Trophoblast cell (in vitro differentiated cells and primary cell): ENCODE measurements around the gene MEG3.

Experiments used
- DNase-seq, 2 donors: peaks; one replicate each; pipeline ENCODE4 v3.0.0-alpha.2; 2016
- H2AFZ ChIP-seq: 2 replicates; pipeline ENCODE4 v1.6.1; 2013; ENCODE audit warnings: low read length, moderate library complexity, mild to moderate bottlenecking; ENCODE audit not compliant: insufficient read depth, poor library complexity
- H2AK5ac ChIP-seq: 2 replicates; pipeline ENCODE4 v1.6.1; 2013; ENCODE audit warnings: mild to moderate bottlenecking, low read length
- H2BK120ac ChIP-seq: 2 replicates; pipeline ENCODE4 v1.6.1; 2013; ENCODE audit warnings: low read length, mild to moderate bottlenecking, moderate library complexity; ENCODE audit not compliant: insufficient read depth, poor library complexity
- H2BK12ac ChIP-seq: 2 replicates; pipeline ENCODE4 v1.6.1; 2013; ENCODE audit warnings: mild to moderate bottlenecking, low read length, moderate library complexity
- H2BK5ac ChIP-seq: 2 replicates; pipeline ENCODE4 v1.6.1; 2013; ENCODE audit warnings: low read length, low read depth, moderate library complexity, mild to moderate bottlenecking; ENCODE audit not compliant: poor library complexity
- H3K14ac ChIP-seq: 2 replicates; pipeline ENCODE4 v1.6.1; 2013; ENCODE audit warnings: mild to moderate bottlenecking, low read length
- H3K18ac ChIP-seq: 2 replicates; pipeline ENCODE4 v1.6.1; 2013; ENCODE audit warnings: mild to moderate bottlenecking, low read length
- H3K23ac ChIP-seq: 2 replicates; pipeline ENCODE4 v1.6.1; 2013; ENCODE audit warnings: low read length
- H3K27ac ChIP-seq: 2 replicates; pipeline ENCODE4 v1.5.1; 2013; ENCODE audit warnings: low read depth, mild to moderate bottlenecking, inconsistent platforms, low read length, moderate library complexity
- H3K27me3 ChIP-seq: 2 replicates; pipeline ENCODE4 v1.6.1; 2013; ENCODE audit warnings: inconsistent platforms, mild to moderate bottlenecking, low read length, moderate library complexity; ENCODE audit not compliant: insufficient read depth
- H3K36me3 ChIP-seq, 2 experiments: 1 replicate in 1 of 2; 2 replicates in 1 of 2; pipeline ENCODE4 v1.6.1; 2013; ENCODE audit warnings: low read length in 2 of 2, mild to moderate bottlenecking in 2 of 2, moderate library complexity in 1 of 2; ENCODE audit not compliant: insufficient read depth in 2 of 2, control insufficient read depth in 1 of 2
- H3K4ac ChIP-seq: 2 replicates; pipeline ENCODE4 v1.6.1; 2013; ENCODE audit warnings: low read depth, mild to moderate bottlenecking, low read length, moderate library complexity
- H3K4me1 ChIP-seq, 2 experiments: 1 replicate in 1 of 2; 2 replicates in 1 of 2; pipeline ENCODE4 v1.6.1; 2013; ENCODE audit warnings: low read length in 2 of 2, mild to moderate bottlenecking in 2 of 2, moderate library complexity in 1 of 2; ENCODE audit not compliant: insufficient read depth in 2 of 2, control insufficient read depth in 1 of 2
- H3K4me2 ChIP-seq: 2 replicates; pipeline ENCODE4 v1.6.1; 2013; ENCODE audit warnings: inconsistent platforms, mild to moderate bottlenecking, low read length, moderate library complexity
- H3K4me3 ChIP-seq: 2 replicates; pipeline ENCODE4 v1.5.1; 2013; ENCODE audit warnings: mild to moderate bottlenecking, low read depth, low read length, inconsistent platforms
- H3K79me1 ChIP-seq: one replicate; pipeline ENCODE4 v1.6.1; 2013; ENCODE audit warnings: low read length
- H3K79me2 ChIP-seq: 2 replicates; pipeline ENCODE4 v1.6.1; 2013; ENCODE audit warnings: low read length, mild to moderate bottlenecking; ENCODE audit not compliant: control insufficient read depth, insufficient read depth, poor library complexity
- H3K9ac ChIP-seq: 2 replicates; pipeline ENCODE4 v1.6.1; 2013; ENCODE audit warnings: mild to moderate bottlenecking, low read length
- H3K9me3 ChIP-seq: 2 replicates; pipeline ENCODE4 v1.6.1; 2013; ENCODE audit warnings: low read depth, mild to moderate bottlenecking, control low read depth, inconsistent platforms, low read length; ENCODE audit not compliant: insufficient read depth
- H4K12ac ChIP-seq: 2 replicates; pipeline ENCODE4 v1.6.1; 2013; ENCODE audit warnings: low read depth, mild to moderate bottlenecking, low read length, moderate library complexity
- H4K8ac ChIP-seq: 2 replicates; pipeline ENCODE4 v1.6.1; 2013; ENCODE audit warnings: low read depth, mild to moderate bottlenecking, low read length, moderate library complexity
- H4K91ac ChIP-seq: one replicate; pipeline ENCODE4 v1.6.1; 2013; ENCODE audit warnings: low read depth, mild to moderate bottlenecking, low read length, moderate library complexity
- WGBS: extraction: QIAGEN DNeasy Blood & Tissue Kit; methylation state at CpG from one replicate; pipeline ENCODE4 v1.1.7; 2013; ENCODE audit warnings: missing lambda C conversion rate; ENCODE audit not compliant: insufficient read length, insufficient coverage; ENCODE audit errors: extremely low coverage; 5-methylcytosine and 5-hydroxymethylcytosine counted together

The MEG3 gene

DNA sequence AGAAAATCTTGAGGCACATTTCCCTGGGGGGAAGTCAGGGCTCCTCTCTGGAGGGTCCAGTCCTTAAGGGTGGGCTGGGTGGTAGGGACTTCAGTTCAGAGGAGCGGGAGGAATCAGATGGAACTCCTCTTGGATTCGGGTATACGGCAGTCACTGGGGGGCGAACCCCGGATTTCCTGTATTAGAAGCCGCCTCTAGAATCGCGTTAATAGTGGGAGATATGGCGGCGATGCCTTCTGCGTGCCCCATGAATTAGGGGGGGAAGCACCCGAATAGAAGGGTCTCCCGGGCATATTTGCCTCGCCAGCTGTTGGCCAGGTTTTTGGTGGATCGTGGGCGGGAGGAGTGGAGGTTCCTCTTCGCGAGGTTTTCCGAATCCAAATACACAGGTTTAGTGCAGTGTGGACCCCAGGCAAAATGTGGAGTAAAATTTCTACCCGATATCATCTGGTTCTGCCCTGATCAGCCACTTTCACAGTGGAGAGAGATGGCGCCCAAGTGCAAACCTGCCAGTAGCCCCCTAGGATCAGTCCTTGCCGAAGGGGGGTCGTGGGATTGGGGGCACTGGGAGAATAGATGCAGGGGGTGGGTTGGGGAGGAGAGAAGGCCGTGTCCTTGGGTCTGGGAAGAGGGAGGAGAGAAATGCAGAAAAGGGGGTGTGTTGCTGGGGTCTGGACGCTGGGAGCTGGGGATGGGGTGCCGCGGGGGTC lies 628 bp downstream of the MEG3 start:
- no peak overlapping the region for H2AFZ ChIP-seq
- no peak overlapping the region for H3K14ac ChIP-seq
- H4K12ac ChIP-seq: no peak overlapping the region
- no peak overlapping the region for H3K4me3 ChIP-seq
- H3K9me3 ChIP-seq: peaks cover 24% of the 10 kb centered on the region
- H3K4me1 ChIP-seq: no peaks in the 10 kb centered on the region
- DNase-seq: no peak
- H2AK5ac ChIP-seq: no peak overlapping the region
- H3K27me3 ChIP-seq: no peaks in the 10 kb centered on the region
- H3K4me2 ChIP-seq: no peak overlapping the region
- no peaks in the 10 kb centered on the region for H3K79me2 ChIP-seq
- no peak overlapping the region for H3K4ac ChIP-seq
- no peak overlapping the region for H3K27ac ChIP-seq
- H3K79me1 ChIP-seq: no peaks in the 10 kb centered on the region
- no peaks in the 10 kb centered on the region for H3K36me3 ChIP-seq
- H2BK120ac ChIP-seq: no peak overlapping the region
- no CpG with 5 or more reads among the region's 27 CpGs for WGBS
- no peak overlapping the region for H2BK12ac ChIP-seq
- H3K9ac ChIP-seq: no peak overlapping the region
- H2BK5ac ChIP-seq: no peak overlapping the region
- H3K18ac ChIP-seq: no peak overlapping the region
- no peak overlapping the region for H3K23ac ChIP-seq
- H4K8ac ChIP-seq: no peak overlapping the region
- no peak overlapping the region for H4K91ac ChIP-seq

DNA sequence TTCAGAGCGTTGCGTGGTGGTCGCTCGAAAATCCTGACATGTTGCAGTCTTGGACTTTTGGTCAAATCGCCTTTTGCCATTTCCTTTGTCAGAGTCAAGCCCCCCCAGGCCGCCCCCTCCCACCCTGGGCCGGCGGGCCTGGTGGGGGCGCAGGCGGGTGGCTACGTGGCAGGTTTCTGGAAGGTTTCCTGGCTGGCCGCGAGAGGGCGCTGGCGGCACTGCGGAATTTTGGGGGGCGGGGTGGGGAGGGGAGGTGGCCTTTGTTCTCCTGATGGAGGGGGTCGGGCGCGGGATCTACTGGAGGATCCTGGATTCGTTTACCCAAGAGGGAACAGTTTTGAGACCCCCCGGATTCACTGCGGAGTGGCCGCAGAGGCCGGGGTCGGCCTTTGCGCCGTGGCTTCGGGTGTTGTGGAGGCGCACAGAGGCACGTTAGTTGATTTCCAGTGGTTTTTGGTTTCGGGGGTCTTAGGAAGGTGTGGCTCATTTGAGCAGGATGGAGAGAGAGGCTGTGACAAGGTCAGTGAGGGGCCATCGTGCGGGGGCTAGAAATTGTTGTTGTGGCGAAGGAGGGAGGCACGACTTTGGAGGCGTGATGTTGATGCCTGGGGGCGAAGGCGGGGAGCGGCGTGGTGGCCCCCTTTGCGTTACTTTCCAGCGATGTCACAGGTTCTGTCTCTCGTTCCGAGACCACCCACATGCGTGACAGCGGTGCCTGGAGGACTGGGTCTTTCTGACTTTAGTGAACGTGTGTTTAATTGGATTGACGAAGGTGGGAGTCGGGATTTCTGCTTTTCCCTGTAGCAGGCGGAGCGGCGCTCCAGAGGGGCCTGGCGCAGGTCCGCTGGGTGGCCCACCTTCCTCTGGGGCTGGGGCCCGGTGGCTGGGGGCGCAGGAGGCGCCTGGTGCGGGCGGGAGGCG lies 1.4 kb downstream of the MEG3 start:
- WGBS: no CpG with 5 or more reads among the region's 61 CpGs
- Histone ChIP-seq H3K4me2 (no peak overlapping the region), H3K18ac (no peak overlapping the region), H3K27me3 (no peaks in the 10 kb centered on the region), H3K79me2 (no peaks in the 10 kb centered on the region), H3K79me1 (no peaks in the 10 kb centered on the region), H2BK5ac (no peak overlapping the region), H3K27ac (no peak overlapping the region), H3K14ac (no peak overlapping the region), H2AK5ac (no peak overlapping the region), H3K36me3 (no peaks in the 10 kb centered on the region), H4K12ac (no peak overlapping the region), H3K9ac (no peak overlapping the region), H2BK120ac (no peak overlapping the region), H4K91ac (no peak overlapping the region), H2BK12ac (no peak overlapping the region), H3K4ac (no peak overlapping the region), H3K4me3 (no peak overlapping the region), H3K23ac (no peak overlapping the region), H3K9me3 (peaks cover 24% of the 10 kb centered on the region), H2AFZ (no peak overlapping the region), H3K4me1 (no peaks in the 10 kb centered on the region), H4K8ac (no peak overlapping the region)
- no peak for DNase-seq

DNA sequence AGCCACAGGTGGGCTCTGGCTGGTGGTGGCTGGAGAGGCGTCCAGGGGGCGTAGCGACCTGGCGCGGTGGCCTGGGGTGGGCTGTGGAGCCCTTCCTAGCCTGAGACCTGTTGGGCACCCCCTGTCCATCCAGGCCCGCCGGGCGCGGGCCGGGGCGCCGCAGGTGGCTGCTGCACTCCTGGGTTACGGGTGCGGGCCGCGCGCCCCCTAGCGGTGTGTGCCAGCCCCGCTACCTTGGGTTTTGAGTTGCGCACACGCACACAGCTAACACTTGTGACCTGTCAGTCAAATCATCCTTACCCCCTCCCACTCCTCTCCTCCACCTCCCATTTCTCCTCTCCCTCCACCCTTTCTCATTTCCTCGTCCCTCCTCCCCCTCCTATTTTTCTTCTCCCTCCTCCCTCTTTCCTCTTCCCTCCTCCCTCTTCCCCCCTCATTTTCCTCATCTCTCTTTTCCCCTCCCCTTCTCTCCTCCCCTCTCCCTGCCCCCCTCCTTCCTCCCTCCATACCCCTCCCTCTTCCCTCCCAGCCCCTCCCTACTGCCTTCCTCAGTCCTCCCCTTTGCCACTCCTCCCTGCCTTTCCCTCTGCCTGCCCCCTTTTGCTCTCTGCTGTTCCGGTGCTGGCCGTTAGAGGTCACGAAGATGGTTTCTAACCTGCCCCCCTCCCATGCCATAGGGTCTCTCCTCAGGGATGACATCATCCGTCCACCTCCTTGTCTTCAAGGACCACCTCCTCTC lies 2.3 kb downstream of the MEG3 start:
- WGBS: 98% methylated on average over 1 of the region's 26 CpGs
- Histone ChIP-seq H3K4me2 (no peak overlapping the region), H2AK5ac (no peak overlapping the region)

DNA sequence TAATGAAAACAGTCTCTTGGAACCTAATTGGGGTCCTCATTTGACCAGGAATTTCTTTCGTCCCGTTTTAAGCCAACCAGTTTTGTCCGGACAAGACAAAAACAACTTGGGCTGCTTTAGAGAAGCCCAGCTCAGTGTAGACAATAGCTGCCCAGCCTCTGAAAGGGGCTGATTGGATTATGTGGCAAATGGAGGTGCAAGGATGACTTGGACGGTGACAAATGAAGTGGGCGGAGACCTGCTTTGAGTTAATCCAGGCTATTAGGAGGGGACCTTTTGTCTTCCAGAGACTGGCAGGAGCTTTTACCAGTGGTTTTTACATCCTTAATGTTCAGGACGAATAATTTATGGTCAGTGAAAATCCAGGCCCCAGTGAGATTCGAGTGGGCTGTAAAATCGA lies 4.8 kb downstream of the MEG3 start:
- Histone ChIP-seq H3K4ac (no peak overlapping the region), H3K27ac (no peak overlapping the region), H3K4me2 (no peak overlapping the region), H2BK12ac (no peak overlapping the region), H3K79me1 (no peaks in the 10 kb centered on the region), H3K9ac (no peak overlapping the region), H3K9me3 (peaks cover 22% of the 10 kb centered on the region), H3K18ac (no peak overlapping the region), H2BK120ac (no peak overlapping the region), H2AFZ (no peak overlapping the region), H3K23ac (no peak overlapping the region), H2AK5ac (no peak overlapping the region), H3K14ac (no peak overlapping the region), H4K91ac (no peak overlapping the region), H3K36me3 (no peaks in the 10 kb centered on the region), H3K4me1 (no peaks in the 10 kb centered on the region), H3K27me3 (no peaks in the 10 kb centered on the region), H3K79me2 (no peaks in the 10 kb centered on the region), H3K4me3 (no peak overlapping the region), H4K12ac (no peak overlapping the region), H4K8ac (no peak overlapping the region), H2BK5ac (no peak overlapping the region)
- no peak for DNase-seq
- no CpG with 5 or more reads among the region's 8 CpGs for WGBS

More for the DNA sequence above, 2.3 kb downstream of the MEG3 start:
- no peak overlapping the region for H2BK120ac ChIP-seq
- no peaks in the 10 kb centered on the region for H3K36me3 ChIP-seq
- no peak overlapping the region for H3K18ac ChIP-seq
- no peak overlapping the region for H4K12ac ChIP-seq
- H3K4me1 ChIP-seq: no peaks in the 10 kb centered on the region
- H3K4me3 ChIP-seq: no peak overlapping the region
- no peak overlapping the region for H3K14ac ChIP-seq
- no peak overlapping the region for H3K9ac ChIP-seq
- no peak overlapping the region for H3K27ac ChIP-seq
- no peak overlapping the region for H3K23ac ChIP-seq
- no peak overlapping the region for H3K4ac ChIP-seq
- H4K8ac ChIP-seq: no peak overlapping the region
- H3K79me2 ChIP-seq: no peaks in the 10 kb centered on the region
- no peaks in the 10 kb centered on the region for H3K79me1 ChIP-seq
- H4K91ac ChIP-seq: no peak overlapping the region
- no peak overlapping the region for H2BK5ac ChIP-seq
- peaks cover 24% of the 10 kb centered on the region for H3K9me3 ChIP-seq
- no peaks in the 10 kb centered on the region for H3K27me3 ChIP-seq
- peak in 1 of 2 donors; percentile 6 for DNase-seq
- no peak overlapping the region for H2BK12ac ChIP-seq
- no peak overlapping the region for H2AFZ ChIP-seq
